HepG2 (cell line): ENCODE results near the gene ITGAV. TPM values are rescaled to one million over a fixed set of nuclear protein-coding genes. Genes with fewer than 3 reads are reported as not detected.

Experiments
- ATAC-seq: fragments of 200-7000 bp; cut with Tn5 transposase; 3 replicates; pipeline ENCODE4 v1.9.1; 2020; ENCODE audit warnings: mild to moderate bottlenecking, moderate library complexity
- BruUV-seq: library from RNA; stranded (reverse); fragments of 400-500 nt; replicated peaks from 2 replicates; lab custom pipeline; 2021; lab: Mats Ljungman, UMichigan
- CTCF ChIA-PET: fragments of 300-600 bp; formaldehyde crosslinking; extraction: SDS; loops from one replicate; lab custom pipeline; 2021; ENCODE audit warnings: low total read pairs, inconsistent platforms, low intra/inter-chr PET ratio; lab: Yijun Ruan, JAX
- POLR2A ChIA-PET: fragments of 350-600 bp; sonication (Branson Sonifier 250); formaldehyde crosslinking; loops from one replicate; lab custom pipeline; 2020; ENCODE audit warnings: antibody characterized with exemption, inconsistent platforms; lab: Yijun Ruan, JAX
- DNase-seq: peaks from one replicate; pipeline ENCODE4 v3.0.0-alpha.2; 2015; ENCODE audit warnings: low spot score
- FAIRE-seq: peaks from 3 replicates; lab custom pipeline; 2011; peaks lifted over from hg19 to GRCh38; lab: Jason Lieb, UNC
- H2AFZ ChIP-seq: one replicate; pipeline ENCODE4 v1.6.1; 2011; ENCODE audit warnings: low read length, inconsistent platforms
- H3K27ac ChIP-seq: fragments of 300-600 bp; 3 replicates; pipeline ENCODE4 v1.8.0; 2011; ENCODE audit warnings: mixed run types, mild to moderate bottlenecking, mixed read lengths, low read length, inconsistent platforms; ENCODE audit not compliant: insufficient read depth; ENCODE audit errors: extremely low read length
- H3K27me3 ChIP-seq, 2 experiments: fragments of 200-600 bp in 1 of 2; 2 replicates in 1 of 2; 3 replicates in 1 of 2; pipeline versions ENCODE4 v1.6.0 to v1.8.0; 2011; ENCODE audit warnings: low read length in 2 of 2, mild to moderate bottlenecking in 2 of 2, moderate library complexity in 2 of 2, inconsistent platforms in 1 of 2; ENCODE audit not compliant: insufficient read depth in 2 of 2, control insufficient read depth in 1 of 2
- H3K36me3 ChIP-seq, 2 experiments: fragments of 200-600 bp in 1 of 2; replicated peaks in 1 of 2; 2 replicates in 1 of 2; 3 replicates in 1 of 2; pipeline versions ENCODE4 v1.5.1 to v1.8.0; 2011; ENCODE audit warnings: low read length in 2 of 2, inconsistent platforms in 1 of 2; ENCODE audit not compliant: insufficient read depth in 2 of 2, control insufficient read depth in 1 of 2
- H3K4me1 ChIP-seq: 2 replicates; pipeline ENCODE4 v1.5.1; 2012; ENCODE audit warnings: low read length, inconsistent platforms; ENCODE audit not compliant: insufficient read depth
- H3K4me2 ChIP-seq: 2 replicates; pipeline ENCODE4 v1.6.0; 2011; ENCODE audit warnings: low read depth, low read length, inconsistent platforms
- H3K4me3 ChIP-seq, 3 experiments: fragments of 200-600 bp in 1 of 3; sonication (generic), shearing (Covaris generic) in 1 of 3; replicated peaks in 1 of 3; 2 replicates each; pipeline ENCODE4 v1.5.1; 2011 to 2016; ENCODE audit warnings: low read length in 3 of 3, inconsistent platforms in 2 of 3, low read depth in 2 of 3, mild to moderate bottlenecking in 2 of 3, control low read depth in 1 of 3, mixed read lengths in 1 of 3; ENCODE audit not compliant: insufficient read depth in 1 of 3
- H3K79me2 ChIP-seq: one replicate; pipeline ENCODE4 v1.6.1; 2011; ENCODE audit warnings: low read length, inconsistent platforms; ENCODE audit not compliant: insufficient read depth
- H3K9ac ChIP-seq: 2 replicates; pipeline ENCODE4 v1.6.0; 2011; ENCODE audit warnings: mild to moderate bottlenecking, low read depth, low read length, inconsistent platforms; ENCODE audit not compliant: insufficient read depth
- H3K9me3 ChIP-seq: 2 replicates; pipeline ENCODE4 v1.5.1; 2012; ENCODE audit warnings: mild to moderate bottlenecking, low read length
- H4K20me1 ChIP-seq: 2 replicates; pipeline ENCODE4 v1.6.0; 2011; ENCODE audit warnings: inconsistent platforms, mild to moderate bottlenecking, low read length, moderate library complexity; ENCODE audit not compliant: insufficient read depth
- CEBPG ChIP-seq: IDR thresholded peaks from 2 replicates; pipeline ENCODE4 v1.6.1; 2016
- GTF3A ChIP-seq: sonication (generic); formaldehyde crosslinking; conservative IDR thresholded peaks from 2 replicates; pipeline ENCODE4 v1.4.0; 2020; ENCODE audit warnings: mild to moderate bottlenecking, missing genetic modification reagents
- NR3C1 ChIP-seq: sonication (generic); formaldehyde crosslinking; IDR thresholded peaks from 2 replicates; pipeline ENCODE4 v1.4.0; 2020; ENCODE audit warnings: missing genetic modification reagents
- TBP ChIP-seq: sonication (generic); formaldehyde crosslinking; IDR thresholded peaks from 2 replicates; pipeline ENCODE4 v1.5.0; 2020; ENCODE audit warnings: missing genetic modification reagents
- ZFYVE20 ChIP-seq: sonication (generic); formaldehyde crosslinking; IDR thresholded peaks from 2 replicates; pipeline ENCODE4 v1.8.0; 2023; ENCODE audit warnings: low read depth, mild to moderate bottlenecking, moderate library complexity, missing genetic modification reagents, borderline replicate concordance
- ZMYM2 ChIP-seq: sonication (generic); formaldehyde crosslinking; IDR thresholded peaks from 2 replicates; pipeline ENCODE4 v1.8.0; 2022; ENCODE audit warnings: mild to moderate bottlenecking, missing genetic modification reagents
- ZNF180 ChIP-seq: sonication (generic); formaldehyde crosslinking; IDR thresholded peaks from 2 replicates; pipeline ENCODE4 v1.4.0; 2020; ENCODE audit warnings: low read depth, missing genetic modification reagents, borderline replicate concordance
- ZNF441 ChIP-seq: sonication (generic); formaldehyde crosslinking; IDR thresholded peaks from 2 replicates; pipeline ENCODE4 v1.7.0; 2021; ENCODE audit warnings: missing genetic modification reagents, borderline replicate concordance
- ZNF616 ChIP-seq: sonication (generic); formaldehyde crosslinking; IDR thresholded peaks from 2 replicates; pipeline ENCODE4 v1.5.0; 2020; ENCODE audit warnings: low read depth, mild to moderate bottlenecking, missing genetic modification reagents
- WGBS: methylation state at CpG from one replicate; pipeline ENCODE4 v1.1.6; 2017; ENCODE audit warnings: low lambda C conversion rate; 5-methylcytosine and 5-hydroxymethylcytosine counted together
- in situ Hi-C: cut with HindIII; loops from 2 replicates; pipeline ENCODE4 v1.10.0; 2017; ENCODE audit warnings: low pct_unique_long_range_greater_than_20kb; ENCODE audit not compliant: extremely low pct_ligation_motif_present
- intact Hi-C: fragments of 100-400 bp; cut with micrococcal nuclease; formaldehyde crosslinking; loops from one replicate; pipeline ENCODE4 v1.10.0; 2022; ENCODE audit not compliant: unreplicated experiment
- polyA plus RNA-seq, 8 experiments: library from polyadenylated mRNA; depleted of rRNA in 3 of 8; stranded (reverse) in 7 of 8; unstranded in 1 of 8; fragments of >200 nt; fragmentation: Illumina TruSeq in 4 of 8; extraction: Trizol in 4 of 8; gene quantifications; 2 replicates each; pipeline versions ENCODE4 v1.2.1 to v1.2.3, GENCODE V29; 2011 to 2016; ENCODE audit warnings: low read depth in 4 of 8, missing spikeins in 1 of 8, mixed read lengths in 1 of 8; ENCODE audit not compliant: insufficient read depth in 1 of 8
- total RNA-seq, 5 experiments: library from RNA; depleted of rRNA; stranded (reverse); fragments of >200 nt; fragmentation: Illumina TruSeq; extraction: Trizol; gene quantifications; 2 replicates each; pipeline ENCODE4 v1.2.3, GENCODE V29; 2016; ENCODE audit warnings: low read depth in 1 of 5
- TF ChIP-seq, protein P1 (sequence below): sonication (generic); formaldehyde crosslinking; IDR thresholded peaks from 2 replicates; pipeline ENCODE4 v1.5.0; 2020; ENCODE audit warnings: mild to moderate bottlenecking, missing genetic modification reagents
- TF ChIP-seq, protein P2 (sequence below): sonication (generic); formaldehyde crosslinking; conservative IDR thresholded peaks from 2 replicates; pipeline ENCODE4 v1.8.0; 2022; ENCODE audit warnings: missing genetic modification reagents
- TF ChIP-seq, protein P3 (sequence below): sonication (generic); formaldehyde crosslinking; IDR thresholded peaks from 2 replicates; pipeline ENCODE4 v1.8.0; 2022; ENCODE audit warnings: low read depth, missing genetic modification reagents
- TF ChIP-seq, protein P4 (sequence below): sonication (generic); formaldehyde crosslinking; IDR thresholded peaks from 2 replicates; pipeline ENCODE4 v1.4.0; 2020; ENCODE audit warnings: missing genetic modification reagents

The ITGAV gene
- total and polyA plus RNA-seq, 2 of the 13 experiments (the other 11 are each of a cell fraction or from before 2014, with no cell fraction given), result 59.1 to 60.4 TPM

DNA sequence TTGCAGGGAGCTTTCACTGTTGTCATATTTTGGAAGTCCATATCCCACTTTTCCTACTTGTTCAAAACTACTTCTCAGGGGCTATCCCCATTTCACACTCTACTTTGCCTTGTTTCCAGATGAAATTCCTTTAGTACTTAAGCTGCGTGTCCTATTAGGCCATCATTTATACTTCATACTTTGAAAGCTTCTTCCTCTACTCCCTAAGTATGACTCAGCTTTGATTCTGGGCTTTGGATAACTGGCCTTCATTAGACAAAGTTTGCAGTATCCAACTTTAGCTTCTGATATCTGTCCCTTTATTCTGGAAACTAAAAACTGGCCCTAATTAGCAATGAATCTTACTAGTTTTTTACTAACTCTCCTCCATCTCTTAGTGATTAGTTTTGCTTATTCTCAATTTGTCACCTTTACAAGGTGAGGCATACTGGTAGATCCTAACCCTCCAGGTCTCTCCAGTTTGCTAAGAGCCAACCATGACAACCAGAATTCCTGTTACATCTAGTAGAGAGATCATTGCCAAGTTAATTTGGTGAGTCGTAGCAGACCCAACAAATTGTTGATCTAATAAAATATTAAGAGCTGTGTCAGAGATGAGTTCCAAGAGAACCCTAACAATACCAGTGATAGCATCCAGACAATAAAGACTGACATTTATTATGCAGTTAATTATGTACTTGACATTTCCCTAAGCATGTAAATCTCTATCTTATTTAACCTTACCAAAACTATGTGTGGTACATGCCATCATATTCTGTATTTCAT, 31.2 kb upstream of the ITGAV start:
- H4K20me1 ChIP-seq, result no peaks in the 10 kb centered on the region
- peaks cover 20% of the 10 kb centered on the region for H3K4me1 ChIP-seq
- intact Hi-C loops, result no loop called here
- no peak for ATAC-seq
- H2AFZ ChIP-seq, result no peak overlapping the region
- TF ChIP-seq CEBPG (no peak), TBP (no peak), ZNF616 (CRISPR knock-in tag) (no peak), ZNF180 (CRISPR knock-in tag) (no peak), NR3C1 (CRISPR knock-in tag) (no peak), ZFYVE20 (no peak), GTF3A (CRISPR knock-in tag) (no peak), ZNF441 (CRISPR knock-in tag) (no peak), ZMYM2 (no peak)
- TF ChIP-seq, protein P1, sequence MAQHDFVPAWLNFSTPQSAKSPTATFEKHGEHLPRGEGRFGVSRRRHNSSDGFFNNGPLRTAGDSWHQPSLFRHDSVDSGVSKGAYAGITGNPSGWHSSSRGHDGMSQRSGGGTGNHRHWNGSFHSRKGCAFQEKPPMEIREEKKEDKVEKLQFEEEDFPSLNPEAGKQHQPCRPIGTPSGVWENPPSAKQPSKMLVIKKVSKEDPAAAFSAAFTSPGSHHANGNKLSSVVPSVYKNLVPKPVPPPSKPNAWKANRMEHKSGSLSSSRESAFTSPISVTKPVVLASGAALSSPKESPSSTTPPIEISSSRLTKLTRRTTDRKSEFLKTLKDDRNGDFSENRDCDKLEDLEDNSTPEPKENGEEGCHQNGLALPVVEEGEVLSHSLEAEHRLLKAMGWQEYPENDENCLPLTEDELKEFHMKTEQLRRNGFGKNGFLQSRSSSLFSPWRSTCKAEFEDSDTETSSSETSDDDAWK (CRISPR knock-in tag), result no peak
- TF ChIP-seq, protein P2, sequence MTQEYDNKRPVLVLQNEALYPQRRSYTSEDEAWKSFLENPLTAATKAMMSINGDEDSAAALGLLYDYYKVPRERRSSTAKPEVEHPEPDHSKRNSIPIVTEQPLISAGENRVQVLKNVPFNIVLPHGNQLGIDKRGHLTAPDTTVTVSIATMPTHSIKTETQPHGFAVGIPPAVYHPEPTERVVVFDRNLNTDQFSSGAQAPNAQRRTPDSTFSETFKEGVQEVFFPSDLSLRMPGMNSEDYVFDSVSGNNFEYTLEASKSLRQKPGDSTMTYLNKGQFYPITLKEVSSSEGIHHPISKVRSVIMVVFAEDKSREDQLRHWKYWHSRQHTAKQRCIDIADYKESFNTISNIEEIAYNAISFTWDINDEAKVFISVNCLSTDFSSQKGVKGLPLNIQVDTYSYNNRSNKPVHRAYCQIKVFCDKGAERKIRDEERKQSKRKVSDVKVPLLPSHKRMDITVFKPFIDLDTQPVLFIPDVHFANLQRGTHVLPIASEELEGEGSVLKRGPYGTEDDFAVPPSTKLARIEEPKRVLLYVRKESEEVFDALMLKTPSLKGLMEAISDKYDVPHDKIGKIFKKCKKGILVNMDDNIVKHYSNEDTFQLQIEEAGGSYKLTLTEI (CRISPR knock-in tag), result no peak
- TF ChIP-seq, protein P3, sequence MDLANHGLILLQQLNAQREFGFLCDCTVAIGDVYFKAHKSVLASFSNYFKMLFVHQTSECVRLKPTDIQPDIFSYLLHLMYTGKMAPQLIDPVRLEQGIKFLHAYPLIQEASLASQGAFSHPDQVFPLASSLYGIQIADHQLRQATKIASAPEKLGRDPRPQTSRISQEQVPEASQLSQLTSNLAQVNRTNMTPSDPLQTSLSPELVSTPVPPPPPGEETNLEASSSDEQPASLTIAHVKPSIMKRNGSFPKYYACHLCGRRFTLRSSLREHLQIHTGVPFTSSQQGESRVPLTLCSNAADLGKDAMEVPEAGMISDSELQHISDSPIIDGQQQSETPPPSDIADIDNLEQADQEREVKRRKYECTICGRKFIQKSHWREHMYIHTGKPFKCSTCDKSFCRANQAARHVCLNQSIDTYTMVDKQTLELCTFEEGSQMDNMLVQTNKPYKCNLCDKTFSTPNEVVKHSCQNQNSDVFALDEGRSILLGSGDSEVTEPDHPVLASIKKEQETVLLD (CRISPR knock-in tag), result no peak
- TF ChIP-seq, protein P4, sequence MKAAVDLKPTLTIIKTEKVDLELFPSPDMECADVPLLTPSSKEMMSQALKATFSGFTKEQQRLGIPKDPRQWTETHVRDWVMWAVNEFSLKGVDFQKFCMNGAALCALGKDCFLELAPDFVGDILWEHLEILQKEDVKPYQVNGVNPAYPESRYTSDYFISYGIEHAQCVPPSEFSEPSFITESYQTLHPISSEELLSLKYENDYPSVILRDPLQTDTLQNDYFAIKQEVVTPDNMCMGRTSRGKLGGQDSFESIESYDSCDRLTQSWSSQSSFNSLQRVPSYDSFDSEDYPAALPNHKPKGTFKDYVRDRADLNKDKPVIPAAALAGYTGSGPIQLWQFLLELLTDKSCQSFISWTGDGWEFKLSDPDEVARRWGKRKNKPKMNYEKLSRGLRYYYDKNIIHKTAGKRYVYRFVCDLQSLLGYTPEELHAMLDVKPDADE (CRISPR knock-in tag), result no peak
- no peak overlapping the region for H3K4me3 ChIP-seq
- 80% methylated on average over 2 of the region's 2 CpGs for WGBS
- ChIA-PET CTCF (no interaction called here), POLR2A (interaction anchor here (3.8 kb wide), 1 partner anchor 31 kb away, joined by 24 read pairs; the partner anchor contains the start of gene ITGAV)
- no peak overlapping the region for H3K4me2 ChIP-seq
- DNase-seq, result no peak
- in situ Hi-C loops, result no loop called here
- no peak for FAIRE-seq
- no peaks in the 10 kb centered on the region for H3K36me3 ChIP-seq
- H3K27me3 ChIP-seq, result no peaks in the 10 kb centered on the region
- no peaks in the 10 kb centered on the region for H3K9me3 ChIP-seq
- H3K27ac ChIP-seq, result no peak overlapping the region
- BruUV-seq, result no TSS peak
- H3K9ac ChIP-seq, result no peak overlapping the region
- no peaks in the 10 kb centered on the region for H3K79me2 ChIP-seq
